GM21360 (cell line): Measurements from ENCODE around the gene DGCR2.
"Not testable (repeated sequence)": the region's sequence is repeated elsewhere in the genome, so short reads cannot be mapped to it uniquely, and the experiment has no call there.

ENCODE experiments used
- ATAC-seq: cut with Tn5 transposase; IDR thresholded peaks from one replicate; pipeline ENCODE4 v1.9.1; 2021; ENCODE audit warnings: mild to moderate bottlenecking, moderate library complexity; ENCODE audit not compliant: unreplicated experiment

Gene DGCR2

DNA sequence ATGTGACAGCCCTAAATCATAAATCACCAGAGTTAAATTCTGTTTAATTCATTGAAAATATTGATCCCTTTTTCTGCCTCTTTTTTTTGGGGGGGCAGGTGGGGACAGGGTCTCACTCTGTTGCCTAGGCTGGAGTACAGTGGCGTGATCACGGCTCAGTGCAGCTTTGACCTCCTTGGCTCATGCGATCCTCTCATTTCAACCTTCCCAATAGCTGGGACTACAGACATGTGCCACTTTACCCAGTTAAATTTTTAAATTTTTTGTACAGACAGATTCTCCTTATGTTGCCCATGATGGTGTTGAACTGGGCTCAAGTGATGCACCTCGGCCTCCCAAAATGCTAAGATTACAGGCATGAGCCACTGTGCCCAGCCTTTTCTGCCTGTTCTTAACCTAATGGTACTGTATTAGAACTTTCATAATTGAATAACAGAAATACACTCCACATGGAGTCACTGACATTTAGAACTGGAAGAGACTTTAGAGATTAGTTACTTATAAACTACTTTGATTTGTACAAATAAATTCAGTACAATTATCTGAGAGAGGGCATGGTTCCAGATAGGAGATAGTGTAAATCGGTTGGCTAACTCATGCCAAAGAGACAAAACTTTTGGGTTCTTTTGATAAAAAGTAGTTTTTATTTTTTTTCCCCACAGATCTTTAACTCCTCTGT lies 109.8 kb downstream of the DGCR2 start:
- no peak for ATAC-seq

- ATAC-seq, result not testable (repeated sequence)
Observed at GRCh38 chr22:19011611-19012010, 110.6 kb downstream of the DGCR2 start.

GRCh38 chr22:19011075-19011474 lies 111.1 kb downstream of the DGCR2 start:
- ATAC-seq, result no peak

DNA sequence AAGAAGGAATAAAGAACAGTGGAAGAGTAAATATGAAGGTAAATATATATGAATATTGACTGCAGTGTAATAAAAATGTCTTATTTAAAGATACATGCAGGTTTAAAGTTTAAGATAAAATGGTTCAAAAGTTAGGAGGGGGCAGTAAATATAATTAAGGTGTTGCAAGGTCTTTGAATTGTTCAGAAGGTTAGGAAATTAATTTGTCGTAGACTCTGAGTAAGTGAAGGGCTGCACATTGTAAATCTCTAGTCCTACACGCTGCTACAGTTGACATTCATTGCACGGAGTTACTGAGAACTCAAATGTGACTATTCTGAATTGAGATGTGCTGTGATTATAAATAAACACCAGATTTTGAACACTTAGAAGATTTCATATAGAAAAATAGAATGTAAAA lies 116.3 kb downstream of the DGCR2 start:
- no peak for ATAC-seq

- no peak for ATAC-seq
Observed at GRCh38 chr22:19004471-19004870, 117.7 kb downstream of the DGCR2 start.

- ATAC-seq, result no peak
Observed at GRCh38 chr22:19003508-19003907, 118.7 kb downstream of the DGCR2 start.

DNA sequence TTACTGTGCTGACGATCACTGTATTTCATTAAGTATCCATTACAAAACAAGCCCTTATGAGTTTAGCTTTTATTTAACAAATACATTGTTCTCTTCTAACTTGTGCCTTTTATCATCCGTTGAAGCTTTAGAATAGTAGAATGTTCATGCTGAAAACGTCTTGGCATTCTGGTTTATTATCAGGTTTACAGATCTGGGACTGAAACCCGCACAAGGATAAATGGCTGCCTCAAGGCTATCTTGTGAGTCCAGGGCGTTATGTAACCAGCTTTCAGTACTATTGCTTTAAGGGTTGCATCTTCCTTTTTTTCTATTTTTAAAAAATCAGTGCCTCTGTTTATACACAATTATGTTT lies 119.6 kb downstream of the DGCR2 start:
- ATAC-seq, result no peak

- ATAC-seq, result no peak
Observed at GRCh38 chr22:19001204-19001603, 121.0 kb downstream of the DGCR2 start.

GRCh38 chr22:19000106-19000505 lies 122.1 kb downstream of the DGCR2 start:
- not testable (repeated sequence) for ATAC-seq

- ATAC-seq, result no peak
Observed at GRCh38 chr22:18999416-18999815, 122.8 kb downstream of the DGCR2 start.

GRCh38 chr22:18999008-18999407 lies 123.2 kb downstream of the DGCR2 start:
- no peak for ATAC-seq

- ATAC-seq, result no peak
Observed at GRCh38 chr22:18997925-18998315, 124.3 kb downstream of the DGCR2 start.

DNA sequence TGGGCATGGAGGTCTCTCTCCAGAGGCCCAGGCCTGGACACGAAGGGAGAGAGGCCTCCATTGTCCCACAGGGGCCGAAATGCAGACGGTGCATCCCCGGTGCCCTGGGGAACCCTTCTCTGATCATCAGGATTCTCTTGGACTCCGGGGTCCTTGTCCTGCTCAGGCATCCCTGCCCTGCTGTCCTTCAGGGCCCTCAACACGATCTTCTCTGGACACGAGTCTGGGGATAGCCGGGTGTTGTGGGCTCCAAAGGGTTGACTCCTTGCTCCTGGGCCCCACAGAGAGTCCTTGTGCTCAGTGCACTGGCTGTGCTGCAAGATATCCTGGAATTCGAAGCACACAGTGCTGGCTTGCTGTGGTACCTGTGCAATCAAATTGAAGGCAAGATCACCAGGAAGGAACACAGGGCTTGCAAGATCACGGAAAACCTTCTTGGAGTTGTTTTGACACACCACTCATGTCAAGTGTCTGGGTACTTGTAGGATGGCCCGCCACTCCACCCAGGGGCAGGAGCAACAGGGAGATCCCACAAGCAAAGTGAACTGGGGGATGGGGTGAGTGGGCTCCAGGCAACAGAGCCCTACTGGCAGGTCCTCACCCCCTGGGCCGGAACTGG lies 124.8 kb downstream of the DGCR2 start:
- ATAC-seq, result no peak

DNA sequence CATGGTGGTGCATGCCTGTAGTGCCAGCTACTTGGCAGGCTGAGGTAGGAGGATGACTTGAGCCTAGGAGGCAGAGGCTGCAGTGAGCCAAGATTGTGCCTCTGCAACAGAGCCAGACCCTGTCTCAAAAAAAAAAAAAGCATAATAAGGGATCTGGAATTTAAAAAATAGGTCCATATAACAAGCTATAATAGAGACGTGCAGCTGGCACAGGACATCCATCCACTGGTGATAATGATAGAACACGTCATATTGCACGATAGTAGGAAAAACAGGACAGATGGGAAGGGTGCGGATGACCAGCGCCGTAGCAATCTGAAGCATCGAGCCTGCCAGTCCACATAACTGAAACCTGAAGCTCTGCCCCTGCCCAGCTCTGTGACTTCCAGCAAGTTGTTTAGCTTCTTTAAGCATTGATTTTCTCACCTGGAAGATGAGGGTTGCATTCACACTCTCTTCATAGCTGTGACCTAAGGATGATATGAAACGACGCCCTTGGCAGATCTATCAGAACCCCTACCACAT lies 125.8 kb downstream of the DGCR2 start:
- ATAC-seq, result no peak

DNA sequence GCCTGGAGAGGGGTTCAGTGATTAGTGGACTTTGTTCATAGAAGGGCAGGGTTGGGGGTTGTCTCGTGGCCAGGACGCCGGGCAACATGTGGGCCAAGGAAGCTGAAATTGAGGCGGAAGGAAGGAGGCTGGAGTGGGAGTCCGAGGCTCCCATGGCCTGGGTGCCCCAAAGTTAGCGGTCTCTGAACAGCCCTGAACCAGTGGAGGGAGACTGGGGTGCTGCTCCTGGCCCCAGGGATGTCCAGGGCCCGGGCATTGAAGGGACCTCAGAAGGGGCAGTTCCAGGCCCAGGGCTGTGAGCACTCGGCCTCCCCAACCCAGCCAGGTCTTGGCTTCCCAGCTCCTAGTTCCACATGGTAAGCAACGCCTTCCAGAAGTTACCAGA lies 126.9 kb downstream of the DGCR2 start:
- no peak for ATAC-seq

- no peak for ATAC-seq
Observed at GRCh38 chr22:18994701-18995326, 127.4 kb downstream of the DGCR2 start.

GRCh38 chr22:18994056-18994455 lies 128.2 kb downstream of the DGCR2 start:
- ATAC-seq, result no peak

GRCh38 chr22:18992543-18993198 lies 129.5 kb downstream of the DGCR2 start:
- no peak for ATAC-seq

DNA sequence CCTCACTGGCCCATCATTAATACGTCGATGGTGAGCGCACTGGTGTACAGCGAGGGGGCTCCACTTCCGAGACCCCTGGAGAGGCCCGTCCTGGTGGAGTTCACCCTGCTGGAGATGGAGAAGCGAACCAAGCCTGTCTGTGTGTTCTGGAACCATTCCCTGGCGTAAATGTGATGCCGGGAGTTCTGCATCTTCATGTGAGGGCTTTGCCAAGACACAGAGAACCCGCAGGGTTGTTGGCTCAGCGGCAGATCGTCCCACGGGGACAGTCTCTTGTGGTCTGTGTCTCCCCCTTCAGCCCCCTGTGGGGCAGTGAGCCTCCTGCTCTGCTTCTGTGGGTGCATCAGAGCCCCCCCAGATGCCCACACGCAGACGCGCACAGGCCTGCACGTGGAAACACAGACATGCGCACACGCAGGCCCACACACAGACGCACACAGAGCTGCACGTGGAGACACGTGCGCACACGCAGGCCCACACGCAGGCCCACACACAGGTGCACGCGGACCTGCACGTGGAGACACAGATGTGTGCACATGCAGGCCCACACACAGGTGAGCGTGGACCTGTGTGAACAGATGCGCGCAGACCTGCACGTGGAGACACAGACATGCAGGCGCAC lies 130.3 kb downstream of the DGCR2 start:
- no peak for ATAC-seq

- no peak for ATAC-seq
Observed at GRCh38 chr22:18991138-18991432, 131.1 kb downstream of the DGCR2 start.

- no peak for ATAC-seq
Observed at GRCh38 chr22:18990355-18991137, 131.7 kb downstream of the DGCR2 start.
